ENCODE data around the gene GPR45. TPM values are rescaled to one million over a fixed set of nuclear protein-coding genes. Genes with fewer than 3 reads are reported as not detected.

GPR45 gene
- total RNA-seq, 1 donor from 2014 or later, result not detected

GRCh38 chr2:105238664-105239240 is 2.8 kb upstream of the GPR45 start:
- Histone ChIP-seq H3K36me3 (ENCODE audit: control insufficient read depth, insufficient read depth, low read length) (no peaks in the 10 kb centered on the region), H3K27me3 (ENCODE audit: control insufficient read depth, insufficient read depth, low read length) (peaks cover 1% of the 10 kb centered on the region), H3K4me3 (ENCODE audit: low read depth, low read length) (no peak overlapping the region)
- DNase-seq (ENCODE audit: low read depth) (no peak), FAIRE-seq (no peak)
- TF ChIP-seq CTCF (IDR thresholded peaks at IDR 0.05; ENCODE audit: insufficient read depth, low read length, severe bottlenecking), result no peak

GRCh38 chr2:105239924-105240323 is 1.6 kb upstream of the GPR45 start:
- TF ChIP-seq CTCF (IDR thresholded peaks at IDR 0.05; ENCODE audit: insufficient read depth, low read length, severe bottlenecking), result no peak
- no peaks in the 10 kb centered on the region for H3K36me3 ChIP-seq (ENCODE audit: control insufficient read depth, insufficient read depth, low read length)
- H3K27me3 ChIP-seq (ENCODE audit: control insufficient read depth, insufficient read depth, low read length), result peaks cover 1% of the 10 kb centered on the region
- no peak for DNase-seq (ENCODE audit: low read depth)
- no peak overlapping the region for H3K4me3 ChIP-seq (ENCODE audit: low read depth, low read length)
- FAIRE-seq, result no peak

GRCh38 chr2:105242286-105242993 is 897 bp downstream of the GPR45 start:
- Histone ChIP-seq H3K36me3 (ENCODE audit: control insufficient read depth, insufficient read depth, low read length) (no peaks in the 10 kb centered on the region), H3K27me3 (ENCODE audit: control insufficient read depth, insufficient read depth, low read length) (no peaks in the 10 kb centered on the region), H3K4me3 (ENCODE audit: low read depth, low read length) (no peak overlapping the region)
- TF ChIP-seq CTCF (IDR thresholded peaks at IDR 0.05; ENCODE audit: insufficient read depth, low read length, severe bottlenecking), result no peak
- DNase-seq (ENCODE audit: low read depth), result no peak
- no peak for FAIRE-seq

- Histone ChIP-seq H3K4me3 (ENCODE audit: low read depth, low read length) (no peak overlapping the region), H3K36me3 (ENCODE audit: control insufficient read depth, insufficient read depth, low read length) (no peaks in the 10 kb centered on the region), H3K27me3 (ENCODE audit: control insufficient read depth, insufficient read depth, low read length) (no peaks in the 10 kb centered on the region)
- TF ChIP-seq CTCF (IDR thresholded peaks at IDR 0.05; ENCODE audit: insufficient read depth, low read length, severe bottlenecking), result no peak
- no peak for FAIRE-seq
- no peak for DNase-seq (ENCODE audit: low read depth)
Observed at GRCh38 chr2:105243961-105244360, 2.4 kb downstream of the GPR45 start.

GRCh38 chr2:105244451-105244850 is 2.9 kb downstream of the GPR45 start:
- DNase-seq (ENCODE audit: low read depth) (no peak), FAIRE-seq (no peak)
- no peak for TF ChIP-seq CTCF (IDR thresholded peaks at IDR 0.05; ENCODE audit: insufficient read depth, low read length, severe bottlenecking)
- H3K4me3 ChIP-seq (ENCODE audit: low read depth, low read length), result no peak overlapping the region
- no peaks in the 10 kb centered on the region for H3K36me3 ChIP-seq (ENCODE audit: control insufficient read depth, insufficient read depth, low read length)
- no peaks in the 10 kb centered on the region for H3K27me3 ChIP-seq (ENCODE audit: control insufficient read depth, insufficient read depth, low read length)
